Cerebellar nuclear complex (tissue), 1 donor: ENCODE data around the gene CLPTM1L.
"Not testable (repeated sequence)": the region's sequence is repeated elsewhere in the genome, so short reads cannot be mapped to it uniquely, and the experiment has no call there.

ENCODE experiments used
- DNase-seq, 2 experiments: peaks; one replicate each; lab custom pipeline; 2025; lab: John Stamatoyannopoulos, UW

The CLPTM1L gene

GRCh38 chr5:1289559-1289958 lies 55.3 kb downstream of the CLPTM1L start:
- not testable (repeated sequence) for DNase-seq

DNA sequence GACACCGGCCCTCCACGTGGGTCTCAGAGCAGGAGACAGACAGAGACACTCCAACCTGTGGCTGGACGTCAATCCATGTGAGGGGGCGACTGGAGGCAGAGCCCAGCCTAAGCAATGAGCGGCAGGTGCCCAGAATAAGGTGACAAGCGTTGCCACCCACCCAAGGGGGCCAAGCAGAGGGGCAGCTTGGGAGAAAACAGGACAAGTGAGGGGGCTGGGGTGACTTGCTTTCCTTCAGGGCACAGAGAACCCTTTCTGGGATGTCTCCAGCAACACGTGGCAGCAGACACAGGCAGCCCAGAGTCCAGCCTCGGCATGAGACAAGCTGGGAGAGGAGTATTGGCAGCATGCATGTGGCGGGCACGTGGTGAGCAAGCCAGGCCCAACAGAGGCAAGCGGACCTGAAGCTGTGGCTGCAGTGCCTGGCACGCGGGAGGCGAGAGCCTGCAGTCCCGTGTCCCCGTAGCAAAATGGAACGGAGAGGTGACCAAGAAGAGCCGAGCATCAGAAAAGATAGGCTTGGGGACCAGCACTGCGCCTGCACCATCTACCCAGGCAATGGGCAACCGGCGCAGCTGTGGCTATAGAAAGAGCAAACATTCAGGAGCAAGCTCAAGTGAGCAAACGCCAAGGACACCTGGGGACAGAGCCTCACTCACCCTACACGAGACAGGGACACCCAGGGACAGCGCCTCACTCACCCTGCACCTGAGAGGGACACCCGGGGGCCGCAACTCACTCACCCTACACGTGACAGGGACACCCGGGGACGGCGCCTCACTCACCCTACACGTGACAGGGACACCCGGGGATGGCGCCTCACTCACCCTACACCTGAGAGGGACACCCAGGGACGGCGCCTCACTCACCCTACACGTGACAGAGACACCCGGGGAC lies 56.2 kb downstream of the CLPTM1L start:
- DNase-seq, result no peak

DNA sequence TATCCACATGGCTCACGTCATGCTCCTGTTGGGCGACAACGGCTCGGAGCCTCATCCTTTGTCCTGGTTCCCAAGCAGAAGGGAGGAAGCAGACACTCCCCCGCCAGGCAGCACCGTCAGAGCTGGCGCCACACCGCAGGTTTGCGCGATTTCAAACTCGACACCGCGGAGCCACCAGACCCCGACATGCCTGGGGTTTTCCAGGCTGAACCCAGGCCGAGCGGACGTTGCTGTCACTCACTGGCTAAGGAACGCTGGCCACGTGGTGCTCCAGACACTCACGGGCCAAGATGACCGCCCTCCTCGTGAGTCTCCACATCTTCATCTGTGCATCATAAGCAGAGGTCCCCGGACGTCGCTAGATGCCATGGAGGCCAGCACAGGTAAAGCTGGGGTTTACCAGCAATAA lies 59.0 kb downstream of the CLPTM1L start:
- no peak for DNase-seq

DNA sequence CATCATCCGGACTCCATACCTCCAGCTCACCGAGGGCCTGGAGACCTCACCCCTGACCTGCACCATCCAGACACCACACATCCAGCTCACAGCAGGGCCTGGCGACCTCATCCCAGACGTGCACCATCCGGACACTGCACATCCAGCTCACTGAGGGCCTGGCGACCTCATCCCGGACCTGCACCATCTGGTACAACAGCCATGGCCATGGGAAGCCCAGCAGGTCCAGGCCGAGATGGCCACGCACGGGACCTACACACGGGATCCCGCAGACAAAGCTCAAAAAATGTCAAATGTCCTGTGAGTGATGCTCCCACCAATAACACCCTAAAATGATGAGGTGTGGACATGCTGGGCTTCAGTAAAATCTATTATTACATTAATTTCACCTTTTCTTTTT lies 59.8 kb downstream of the CLPTM1L start:
- no peak for DNase-seq

- DNase-seq, result not testable (repeated sequence)
These were observed 60.4 kb downstream of the CLPTM1L start for GRCh38 chr5:1284336-1284970.

DNA sequence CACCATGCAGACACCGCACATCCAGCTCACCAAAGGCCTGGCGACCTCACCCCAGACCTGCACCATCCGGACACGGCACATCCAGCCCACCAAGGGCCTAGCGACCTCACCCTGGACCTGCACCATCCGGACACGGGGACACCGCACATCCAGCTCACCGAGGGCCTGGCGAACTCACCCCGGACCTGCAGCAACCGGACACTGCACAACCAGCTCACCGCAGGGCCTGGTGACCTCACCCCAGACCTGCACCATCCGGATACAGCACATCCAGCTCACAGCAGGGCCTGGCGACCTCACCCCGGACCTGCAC lies 61.2 kb downstream of the CLPTM1L start:
- not testable (repeated sequence) for DNase-seq

GRCh38 chr5:1282993-1283728 lies 61.7 kb downstream of the CLPTM1L start:
- not testable (repeated sequence) for DNase-seq

DNA sequence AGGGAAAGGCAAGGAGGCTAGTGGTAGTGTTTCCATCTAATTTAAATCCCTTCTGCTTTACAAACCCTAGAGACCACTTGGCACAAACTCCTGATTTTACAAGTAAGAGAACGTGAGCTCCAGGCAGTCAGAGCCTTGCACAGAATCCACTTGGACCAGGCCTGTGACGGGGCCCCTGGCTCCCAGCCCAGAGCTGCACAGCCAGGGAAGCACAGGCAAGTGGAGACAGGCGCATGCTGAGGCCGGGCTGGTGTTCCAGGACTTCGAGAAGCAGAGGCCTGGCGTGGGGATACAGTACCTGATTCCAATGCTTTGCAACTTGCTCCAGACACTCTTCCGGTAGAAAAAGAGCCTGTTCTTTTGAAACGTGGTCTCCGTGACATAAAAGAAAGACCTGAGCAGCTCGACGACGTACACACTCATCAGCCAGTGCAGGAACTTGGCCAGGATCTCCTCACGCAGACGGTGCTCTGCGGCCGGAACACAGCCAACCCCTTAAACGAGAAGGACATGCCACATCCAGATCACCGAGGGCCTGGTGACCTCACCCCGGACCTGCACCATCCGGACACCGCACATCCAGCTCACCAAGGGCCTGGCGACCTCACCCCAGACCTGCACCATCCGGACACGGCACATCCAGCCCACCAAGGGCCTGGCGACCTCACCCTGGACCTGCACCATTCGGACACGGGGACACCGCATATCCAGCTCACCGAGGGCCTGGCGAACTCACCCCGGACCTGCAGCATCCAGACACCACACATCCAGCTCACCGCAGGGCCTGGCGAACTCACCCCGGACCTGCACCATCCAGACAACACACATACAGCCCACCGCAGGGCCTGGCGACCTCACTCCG lies 62.5 kb downstream of the CLPTM1L start:
- no peak for DNase-seq

DNA sequence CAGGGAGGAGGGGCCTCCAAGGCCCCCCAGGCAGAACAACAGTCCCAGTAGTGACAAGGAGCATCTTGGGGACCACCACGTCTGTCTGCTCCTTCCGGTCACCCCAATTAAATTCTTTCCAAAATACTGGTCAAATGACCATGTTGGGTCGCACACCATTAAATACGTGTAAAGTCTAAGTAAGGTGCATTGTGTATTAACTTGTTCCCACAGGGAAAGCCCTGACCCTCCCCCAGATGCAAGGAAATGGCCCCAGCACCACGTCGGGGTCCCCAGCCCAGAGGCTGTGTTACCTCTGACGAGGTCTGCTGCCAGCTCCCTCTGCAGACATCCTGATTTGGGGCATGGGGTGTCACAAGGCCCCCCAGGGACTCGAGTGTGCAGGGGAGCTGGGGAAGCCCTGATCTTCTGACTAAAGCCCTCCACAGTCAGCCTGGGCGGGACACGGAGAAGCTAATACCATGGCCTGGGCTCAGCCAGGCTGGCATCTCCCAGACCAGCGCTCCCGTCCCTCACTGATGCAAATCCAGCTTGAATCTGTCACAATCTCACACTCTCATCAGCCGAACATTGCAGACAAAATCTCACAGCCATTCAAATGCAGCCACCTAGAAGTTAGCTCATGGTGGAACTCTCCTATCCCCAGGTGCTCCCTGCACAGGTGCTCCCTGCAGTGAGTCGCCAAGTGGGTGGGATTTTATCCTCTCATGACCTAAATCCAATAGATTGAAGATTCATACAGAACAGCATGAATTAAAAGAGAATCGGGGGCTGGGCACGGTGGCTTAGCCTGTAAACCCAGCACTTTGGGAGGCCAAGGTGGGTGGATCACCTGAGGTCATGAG lies 63.6 kb downstream of the CLPTM1L start:
- no peak for DNase-seq

DNA sequence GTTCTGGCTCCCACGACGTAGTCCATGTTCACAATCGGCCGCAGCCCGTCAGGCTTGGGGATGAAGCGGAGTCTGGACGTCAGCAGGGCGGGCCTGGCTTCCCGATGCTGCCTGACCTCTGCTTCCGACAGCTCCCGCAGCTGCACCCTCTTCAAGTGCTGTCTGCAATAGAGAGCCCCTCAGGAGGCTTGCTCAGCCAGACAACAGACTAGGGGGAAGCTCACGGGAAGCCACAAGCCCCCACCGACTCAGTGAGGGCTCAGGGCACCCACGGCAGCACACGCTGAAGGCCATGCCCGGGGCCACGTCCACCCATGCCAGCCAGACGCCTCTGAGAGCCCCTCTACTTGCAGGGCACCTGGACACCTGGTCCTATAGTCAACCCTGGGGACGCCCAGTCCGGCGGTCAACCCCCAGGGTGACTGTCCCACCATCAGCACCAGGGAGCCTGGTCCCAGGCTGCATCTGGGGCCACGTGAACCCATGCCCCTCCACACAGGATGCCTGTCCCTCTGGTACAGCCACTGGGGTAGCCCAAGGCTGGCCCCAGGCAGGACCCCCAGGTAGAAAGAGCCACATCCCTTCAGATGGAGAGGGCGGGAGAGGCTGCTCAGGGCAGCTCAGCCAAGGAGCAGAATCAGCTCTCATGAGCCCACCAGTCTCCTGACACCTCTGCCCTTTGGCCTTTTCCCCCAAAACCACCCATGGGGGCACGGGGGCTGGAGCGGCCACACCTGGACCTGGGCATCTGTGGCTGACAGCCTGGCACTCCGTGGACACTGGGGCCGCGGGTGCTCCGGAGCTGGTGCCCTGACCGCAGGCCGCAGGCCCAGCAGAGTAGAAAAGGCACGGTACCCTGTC lies 64.5 kb downstream of the CLPTM1L start:
- no peak for DNase-seq

- DNase-seq, result no peak
These were observed 65.3 kb downstream of the CLPTM1L start for GRCh38 chr5:1279443-1280151.

DNA sequence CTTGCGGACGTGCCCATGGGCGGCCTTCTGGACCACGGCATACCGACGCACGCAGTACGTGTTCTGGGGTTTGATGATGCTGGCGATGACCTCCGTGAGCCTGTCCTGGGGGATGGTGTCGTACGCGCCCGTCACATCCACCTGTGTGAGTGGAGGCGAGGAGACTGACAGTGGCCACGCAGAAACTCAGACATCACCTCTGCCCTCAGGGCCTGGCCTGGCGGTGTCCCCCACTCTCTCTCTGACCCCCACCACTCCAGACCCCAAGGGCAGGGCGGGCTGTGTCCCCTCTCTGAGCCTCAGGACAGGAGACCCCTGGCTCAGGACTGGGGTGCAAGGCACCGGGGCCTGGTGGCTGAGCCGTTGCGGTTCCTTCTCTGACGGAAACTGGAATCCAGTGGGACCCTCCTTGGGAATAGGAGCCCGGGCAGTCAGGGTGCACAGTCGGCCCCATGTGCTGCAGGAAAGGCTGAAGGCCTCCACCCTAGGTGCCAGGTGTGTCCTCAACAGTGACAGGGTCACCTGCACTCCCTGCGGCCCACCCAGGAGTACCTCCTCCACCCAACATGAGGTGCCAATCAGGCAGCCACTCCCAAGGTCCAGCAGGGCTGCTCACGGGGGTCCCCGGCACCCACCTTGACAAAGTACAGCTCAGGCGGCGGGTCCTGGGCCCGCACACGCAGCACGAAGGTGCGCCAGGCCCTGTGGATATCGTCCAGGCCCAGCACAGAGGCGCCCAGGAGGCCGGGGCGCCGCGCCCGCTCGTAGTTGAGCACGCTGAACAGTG lies 66.0 kb downstream of the CLPTM1L start:
- DNase-seq, result no peak

GRCh38 chr5:1278216-1278615 lies 66.7 kb downstream of the CLPTM1L start:
- no peak for DNase-seq

- DNase-seq, result no peak
These were observed 67.1 kb downstream of the CLPTM1L start for GRCh38 chr5:1277781-1278180.

DNA sequence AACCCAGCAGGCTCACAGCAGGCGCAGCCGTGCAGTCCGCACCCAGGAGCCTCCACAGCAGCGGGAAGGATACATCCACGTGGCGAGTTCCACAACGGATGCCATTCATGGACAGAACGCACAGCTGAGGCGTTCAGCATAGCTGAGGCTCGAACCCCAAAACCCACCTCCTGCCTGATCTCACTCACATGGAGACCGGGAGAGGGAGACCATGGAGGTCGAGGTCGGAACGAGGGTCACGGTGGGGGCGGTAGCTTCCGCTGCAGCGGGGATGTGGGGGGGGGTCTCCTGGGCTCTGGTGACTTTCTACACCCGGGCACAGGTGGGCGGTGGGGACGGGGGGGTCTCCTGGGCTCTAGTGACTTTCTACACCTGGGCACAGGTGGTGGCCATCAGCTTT lies 67.6 kb downstream of the CLPTM1L start:
- no peak for DNase-seq

DNA sequence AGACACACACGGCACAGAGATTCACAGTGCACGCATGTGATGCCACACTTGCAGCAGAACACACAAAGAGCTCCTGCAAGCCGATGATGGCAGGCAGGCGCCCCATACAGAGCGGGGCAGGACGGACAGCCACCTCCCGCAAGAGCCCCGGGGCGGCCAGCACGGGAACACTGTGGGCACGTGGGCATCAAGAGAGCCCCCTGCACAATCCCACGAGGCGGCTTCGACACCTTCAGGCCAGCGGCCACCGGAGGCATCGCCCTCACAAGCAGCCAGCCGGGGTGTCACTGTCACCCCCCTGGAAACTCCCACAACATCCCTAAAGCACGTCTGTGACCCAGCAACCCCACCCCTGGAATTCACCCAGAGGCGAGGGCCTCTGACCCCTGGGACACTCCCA lies 68.0 kb downstream of the CLPTM1L start:
- no peak for DNase-seq

- not testable (repeated sequence) for DNase-seq
These were observed 69.2 kb downstream of the CLPTM1L start for GRCh38 chr5:1275397-1276391.
